Urinary bladder (tissue), 4 donors: Measurements from ENCODE around the gene BPIFB4. TPM values are rescaled to one million over a fixed set of nuclear protein-coding genes. Genes with fewer than 3 reads are reported as not detected.
"Not testable (repeated sequence)": the region's sequence is repeated elsewhere in the genome, so short reads cannot be mapped to it uniquely, and the experiment has no call there.

ENCODE experiments used
- DNase-seq: peaks from one replicate; pipeline ENCODE4 v3.0.0-alpha.2; 2015; ENCODE audit errors: extremely low spot score
- H3K27ac ChIP-seq: one replicate; pipeline ENCODE4 v1.5.1; 2013; ENCODE audit warnings: low read depth, mild to moderate bottlenecking, moderate library complexity
- H3K36me3 ChIP-seq: one replicate; pipeline ENCODE4 v1.6.1; 2013; ENCODE audit warnings: mild to moderate bottlenecking, moderate library complexity; ENCODE audit not compliant: insufficient read depth
- H3K4me1 ChIP-seq: one replicate; pipeline ENCODE4 v1.6.1; 2013; ENCODE audit warnings: mild to moderate bottlenecking, moderate library complexity; ENCODE audit not compliant: insufficient read depth
- H3K4me3 ChIP-seq: one replicate; pipeline ENCODE4 v1.5.1; 2013; ENCODE audit warnings: low read depth, low read length
- WGBS: extraction: QIAGEN DNeasy Blood & Tissue Kit; methylation state at CpG from one replicate; pipeline ENCODE4 v1.1.7; 2013; 5-methylcytosine and 5-hydroxymethylcytosine counted together
- polyA plus RNA-seq: library from polyadenylated mRNA; stranded (reverse); fragments of 200-250 nt; gene quantifications from one replicate; pipeline ENCODE4 v1.2.3, GENCODE V29; 2013
- total RNA-seq: library from RNA; depleted of rRNA; stranded (reverse); fragments of >200 nt; gene quantifications from one replicate; pipeline ENCODE4 v1.2.3, GENCODE V29; 2014
- donor health status: healthy with polysubstance abuse.
- donor health status: healthy.

BPIFB4 gene
- total and polyA plus RNA-seq, 2 donors = 0.06 TPM; not detected in 1

GRCh38 chr20:33104336-33104735 lies 24.9 kb downstream of the BPIFB4 start:
- Histone ChIP-seq H3K4me1 (no peaks in the 10 kb centered on the region), H3K36me3 (no peaks in the 10 kb centered on the region), H3K4me3 (no peak overlapping the region), H3K27ac (no peak overlapping the region)
- no peak for DNase-seq
- WGBS = 82% methylated on average over 3 of the region's 3 CpGs

GRCh38 chr20:33105316-33105924 lies 26.0 kb downstream of the BPIFB4 start:
- Histone ChIP-seq H3K4me3 (no peak overlapping the region), H3K4me1 (no peaks in the 10 kb centered on the region), H3K27ac (no peak overlapping the region), H3K36me3 (no peaks in the 10 kb centered on the region)
- WGBS = 71% methylated on average over 8 of the region's 8 CpGs
- DNase-seq = no peak

GRCh38 chr20:33106058-33106620 lies 26.7 kb downstream of the BPIFB4 start:
- WGBS = 61% methylated on average over 7 of the region's 7 CpGs
- DNase-seq = not testable (repeated sequence)

GRCh38 chr20:33108661-33109060 lies 29.2 kb downstream of the BPIFB4 start:
- 56% methylated on average over 2 of the region's 2 CpGs for WGBS
- H3K36me3 ChIP-seq = no peaks in the 10 kb centered on the region
- no peak for DNase-seq
- no peak overlapping the region for H3K27ac ChIP-seq
- H3K4me3 ChIP-seq = no peak overlapping the region
- no peaks in the 10 kb centered on the region for H3K4me1 ChIP-seq

More at GRCh38 chr20:33106058-33106620, 26.7 kb downstream of the BPIFB4 start:
- H3K4me1 ChIP-seq, H3K36me3 ChIP-seq, H3K27ac ChIP-seq, H3K4me3 ChIP-seq: not testable (repeated sequence)

- Histone ChIP-seq H3K4me1 (no peaks in the 10 kb centered on the region), H3K4me3 (no peak overlapping the region), H3K27ac (no peak overlapping the region), H3K36me3 (no peaks in the 10 kb centered on the region)
- 79% methylated on average over 8 of the region's 8 CpGs for WGBS
- no peak for DNase-seq
Measured at GRCh38 chr20:33110147-33110825, 30.8 kb downstream of the BPIFB4 start.

- no peak overlapping the region for H3K4me3 ChIP-seq
- no peak for DNase-seq
- WGBS = 85% methylated on average over 5 of the region's 5 CpGs
- no peaks in the 10 kb centered on the region for H3K36me3 ChIP-seq
- no peaks in the 10 kb centered on the region for H3K4me1 ChIP-seq
- H3K27ac ChIP-seq = no peak overlapping the region
Measured at GRCh38 chr20:33111306-33111705, 31.9 kb downstream of the BPIFB4 start.

GRCh38 chr20:33112547-33113386 lies 33.3 kb downstream of the BPIFB4 start:
- Histone ChIP-seq H3K4me3 (no peak overlapping the region), H3K36me3 (no peaks in the 10 kb centered on the region), H3K27ac (no peak overlapping the region), H3K4me1 (no peaks in the 10 kb centered on the region)
- no peak for DNase-seq
- WGBS = 70% methylated on average over 7 of the region's 7 CpGs

GRCh38 chr20:33113387-33113908 lies 34.0 kb downstream of the BPIFB4 start:
- WGBS = 61% methylated on average over 6 of the region's 6 CpGs
- Histone ChIP-seq H3K4me3 (no peak overlapping the region), H3K27ac (no peak overlapping the region), H3K36me3 (no peaks in the 10 kb centered on the region), H3K4me1 (no peaks in the 10 kb centered on the region)
- DNase-seq = no peak

- WGBS = 94% methylated on average over 32 of the region's 34 CpGs
- not testable (repeated sequence) for H3K4me1 ChIP-seq, DNase-seq, H3K27ac ChIP-seq, H3K4me3 ChIP-seq, H3K36me3 ChIP-seq
Measured at GRCh38 chr20:33115501-33115900, 36.1 kb downstream of the BPIFB4 start.

GRCh38 chr20:33119725-33120720 lies 40.6 kb downstream of the BPIFB4 start:
- H3K36me3 ChIP-seq = no peaks in the 10 kb centered on the region
- no peaks in the 10 kb centered on the region for H3K4me1 ChIP-seq
- no peak overlapping the region for H3K27ac ChIP-seq
- H3K4me3 ChIP-seq = no peak overlapping the region
- WGBS = 79% methylated on average over 3 of the region's 3 CpGs
- no peak for DNase-seq

- WGBS = 95% methylated on average over 3 of the region's 3 CpGs
- H3K36me3 ChIP-seq = no peaks in the 10 kb centered on the region
- H3K4me1 ChIP-seq = no peaks in the 10 kb centered on the region
- no peak overlapping the region for H3K27ac ChIP-seq
- no peak overlapping the region for H3K4me3 ChIP-seq
- DNase-seq = no peak
Measured at GRCh38 chr20:33120934-33121333, 41.5 kb downstream of the BPIFB4 start.

GRCh38 chr20:33122297-33122696 lies 42.9 kb downstream of the BPIFB4 start:
- not testable (repeated sequence) for H3K4me3 ChIP-seq, DNase-seq, H3K36me3 ChIP-seq, H3K27ac ChIP-seq, H3K4me1 ChIP-seq
- WGBS = 45% methylated on average over 1 of the region's 1 CpG
